Mucosa of descending colon (tissue), 3 donors: ENCODE measurements around the gene EFCC1. TPM values are rescaled to one million over a fixed set of nuclear protein-coding genes. Genes with fewer than 3 reads are reported as not detected.

Experiments used
- ATAC-seq: fragments of 200-7000 bp; cut with Tn5 transposase; one replicate; pipeline ENCODE4 v1.9.1; 2020; ENCODE audit warnings: mild to moderate bottlenecking, moderate library complexity
- DNase-seq, 3 donors: peaks; one replicate each; pipeline ENCODE4 v3.0.0-alpha.2; 2020
- H3K36me3 ChIP-seq: fragments of 200-600 bp; one replicate; pipeline ENCODE4 v1.8.0; 2021; ENCODE audit warnings: low read depth, mild to moderate bottlenecking
- H3K4me1 ChIP-seq: fragments of 200-600 bp; one replicate; pipeline ENCODE4 v1.8.0; 2021; ENCODE audit warnings: low read depth, mild to moderate bottlenecking
- H3K4me3 ChIP-seq: fragments of 200-600 bp; one replicate; pipeline ENCODE4 v1.8.0; 2021; ENCODE audit warnings: mild to moderate bottlenecking
- H3K9me3 ChIP-seq: fragments of 200-600 bp; one replicate; pipeline ENCODE4 v1.8.0; 2021; ENCODE audit warnings: mild to moderate bottlenecking
- intact Hi-C, 2 donors: fragments of 100-400 bp; cut with DNase I in 1 of 2; cut with micrococcal nuclease in 1 of 2; formaldehyde crosslinking; loops; one replicate each; pipeline versions ENCODE4 v1.11.0 to v1.11.1; 2022; cut with DNase I, micrococcal nuclease
- total RNA-seq, 3 donors: library from RNA; stranded (reverse); fragmentation: NEBNext Ultra II Directional in 2 of 3; extraction: Animal tissue kit (Norgen Biotek cat#: 25700) in 2 of 3; gene quantifications; one replicate each; pipeline versions ENCODE4 v1.2.1 to v1.2.4, GENCODE V29; 2021 to 2023
- TF ChIP-seq, protein P1 (sequence below): fragments of 200-600 bp; IDR thresholded peaks from one replicate; pipeline ENCODE4 v1.8.0; 2022; ENCODE audit warnings: antibody characterized with exemption, mild to moderate bottlenecking
- donor health status: DM: no; HTN: no; CAD: no; lungs with moderate emphysema.
- donor health status: DM: no; HTN: no; CAD: no.
- donor health status: DM: no; HTN: yes; CAD: no.

Gene EFCC1
- total RNA-seq, 3 donors from 2014 or later, result 1.8 to 12.0 (median 3.6) TPM

DNA sequence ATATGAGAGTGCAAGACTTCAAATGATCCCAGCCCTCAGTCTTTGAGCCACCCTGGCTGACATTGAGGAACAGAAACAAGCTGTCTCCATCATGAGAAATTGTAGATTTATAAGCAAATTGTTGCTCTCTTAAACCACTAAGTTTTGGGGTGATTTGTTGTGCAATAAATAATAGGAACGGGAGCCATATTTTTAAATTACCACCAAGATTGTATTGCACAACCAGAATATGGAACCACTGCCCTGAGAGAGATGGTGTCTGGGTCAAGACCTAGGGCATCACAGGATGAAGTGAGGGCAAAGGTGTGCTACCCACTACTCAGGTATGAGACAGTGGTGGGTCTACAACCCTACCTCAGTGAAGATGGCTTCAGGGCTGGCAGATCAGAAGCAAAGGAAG lies 4.9 kb upstream of the EFCC1 start:
- H3K4me3 ChIP-seq, result no peak overlapping the region
- TF ChIP-seq, protein P1, sequence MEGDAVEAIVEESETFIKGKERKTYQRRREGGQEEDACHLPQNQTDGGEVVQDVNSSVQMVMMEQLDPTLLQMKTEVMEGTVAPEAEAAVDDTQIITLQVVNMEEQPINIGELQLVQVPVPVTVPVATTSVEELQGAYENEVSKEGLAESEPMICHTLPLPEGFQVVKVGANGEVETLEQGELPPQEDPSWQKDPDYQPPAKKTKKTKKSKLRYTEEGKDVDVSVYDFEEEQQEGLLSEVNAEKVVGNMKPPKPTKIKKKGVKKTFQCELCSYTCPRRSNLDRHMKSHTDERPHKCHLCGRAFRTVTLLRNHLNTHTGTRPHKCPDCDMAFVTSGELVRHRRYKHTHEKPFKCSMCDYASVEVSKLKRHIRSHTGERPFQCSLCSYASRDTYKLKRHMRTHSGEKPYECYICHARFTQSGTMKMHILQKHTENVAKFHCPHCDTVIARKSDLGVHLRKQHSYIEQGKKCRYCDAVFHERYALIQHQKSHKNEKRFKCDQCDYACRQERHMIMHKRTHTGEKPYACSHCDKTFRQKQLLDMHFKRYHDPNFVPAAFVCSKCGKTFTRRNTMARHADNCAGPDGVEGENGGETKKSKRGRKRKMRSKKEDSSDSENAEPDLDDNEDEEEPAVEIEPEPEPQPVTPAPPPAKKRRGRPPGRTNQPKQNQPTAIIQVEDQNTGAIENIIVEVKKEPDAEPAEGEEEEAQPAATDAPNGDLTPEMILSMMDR, result no peak
- no peaks in the 10 kb centered on the region for H3K9me3 ChIP-seq
- ATAC-seq (no peak), DNase-seq (no peak)
- peaks cover 20% of the 10 kb centered on the region for H3K4me1 ChIP-seq
- intact Hi-C loops, result no loop called here
- H3K36me3 ChIP-seq, result no peaks in the 10 kb centered on the region

DNA sequence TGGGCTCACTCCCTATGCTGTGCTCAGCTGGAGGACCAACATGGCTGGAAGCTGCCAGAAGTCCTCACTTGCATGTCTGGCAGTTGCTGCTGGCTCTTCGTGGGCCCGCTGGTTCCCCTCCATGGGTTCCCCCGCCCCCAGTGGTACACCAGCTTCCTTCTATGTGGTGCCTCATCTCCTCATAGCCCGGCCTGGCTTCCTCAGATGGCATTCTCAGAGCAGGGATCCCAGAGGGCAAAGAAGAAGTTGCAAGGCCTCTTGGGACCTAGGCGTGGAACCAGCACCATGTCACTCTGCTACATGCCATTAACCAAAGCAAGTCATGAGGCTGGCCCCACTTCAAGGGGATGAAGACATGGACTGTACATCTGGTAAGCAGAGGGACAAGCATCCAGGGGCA lies 4.4 kb upstream of the EFCC1 start:
- ATAC-seq (no peak), DNase-seq (no peak)
- intact Hi-C loops, result no loop called here
- TF ChIP-seq, protein P1, result no peak
- Histone ChIP-seq H3K4me3 (no peak overlapping the region), H3K36me3 (no peaks in the 10 kb centered on the region), H3K9me3 (no peaks in the 10 kb centered on the region), H3K4me1 (peaks cover 25% of the 10 kb centered on the region)

DNA sequence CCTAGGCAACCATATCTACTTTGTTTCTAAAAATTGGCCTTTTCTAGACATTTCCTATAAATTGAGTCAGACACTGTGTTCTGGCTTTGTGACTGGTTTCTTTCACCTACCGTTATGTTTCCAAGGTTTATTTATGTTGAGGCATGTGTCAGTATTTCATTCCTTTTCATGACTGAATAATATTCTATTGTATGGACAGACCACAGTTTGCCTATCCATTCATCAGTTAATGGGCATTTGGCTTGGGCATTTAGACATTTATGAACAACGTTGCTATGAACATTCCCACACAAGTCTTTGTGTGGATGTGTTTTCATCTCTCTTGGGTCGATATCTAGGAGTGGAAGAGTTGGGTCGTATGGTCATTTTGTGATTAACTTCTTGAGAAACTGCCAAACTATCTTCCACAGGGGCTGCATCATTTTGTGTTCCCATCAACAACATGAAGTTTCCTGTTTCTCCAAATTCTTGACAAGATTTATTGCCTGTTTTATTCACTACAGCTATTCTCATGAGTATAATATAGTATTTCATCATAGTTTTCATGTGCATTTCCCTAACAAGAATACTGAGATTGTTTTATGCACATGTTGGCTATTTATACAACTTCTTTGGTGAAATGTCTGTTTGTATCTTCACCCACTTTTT lies 3.5 kb upstream of the EFCC1 start:
- intact Hi-C loops, result no loop called here

DNA sequence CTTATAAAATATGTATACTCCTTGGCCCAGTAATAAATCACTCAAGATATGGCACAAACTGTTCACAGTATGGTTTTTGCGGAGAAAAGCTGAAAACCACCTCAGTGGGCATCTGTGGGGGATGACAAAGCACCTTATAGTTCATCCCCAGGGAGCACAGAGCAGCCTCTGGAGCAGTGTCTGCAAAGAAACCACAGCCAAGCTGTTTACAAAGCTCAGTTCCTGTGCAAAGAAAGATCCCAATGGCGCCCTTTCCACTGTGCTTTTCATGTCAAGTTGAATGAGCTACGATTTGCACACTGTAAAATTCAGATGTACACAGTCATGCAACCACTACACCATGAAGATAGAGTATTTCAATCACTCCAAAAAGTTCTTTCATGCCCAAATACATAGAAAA lies 2.5 kb upstream of the EFCC1 start:
- peaks cover 24% of the 10 kb centered on the region for H3K4me1 ChIP-seq
- DNase-seq, result no peak
- H3K9me3 ChIP-seq, result no peaks in the 10 kb centered on the region
- ATAC-seq, result no peak
- TF ChIP-seq, protein P1, result no peak
- H3K4me3 ChIP-seq, result no peak overlapping the region
- intact Hi-C loops, result no loop called here
- H3K36me3 ChIP-seq, result no peaks in the 10 kb centered on the region

More for the DNA sequence above, 3.5 kb upstream of the EFCC1 start:
- ATAC-seq, result no peak
- H3K4me3 ChIP-seq, result no peak overlapping the region
- H3K9me3 ChIP-seq, result no peaks in the 10 kb centered on the region
- peaks cover 29% of the 10 kb centered on the region for H3K4me1 ChIP-seq
- H3K36me3 ChIP-seq, result no peaks in the 10 kb centered on the region
- no peak for DNase-seq
- TF ChIP-seq, protein P1, result no peak

DNA sequence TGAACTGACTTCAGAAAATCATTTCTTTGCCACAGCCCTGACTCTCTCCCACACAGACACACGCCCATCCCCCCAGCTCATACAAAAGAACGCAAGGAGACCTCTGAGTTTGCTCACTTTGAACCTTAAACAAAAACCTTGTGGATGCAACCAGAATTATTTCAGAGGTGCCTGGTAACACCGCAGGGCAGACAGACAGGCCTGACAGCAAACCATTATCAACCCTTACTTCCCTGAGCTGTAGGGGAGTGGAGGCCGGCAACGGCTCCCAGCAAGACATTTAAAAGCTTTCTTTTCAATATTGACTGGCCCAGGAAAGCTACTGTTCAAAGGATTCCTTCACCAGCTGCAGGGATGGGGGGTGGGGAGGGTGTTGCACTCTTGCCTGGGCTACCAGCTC lies 2.0 kb upstream of the EFCC1 start:
- DNase-seq, result no peak
- intact Hi-C loops, result no loop called here

More for the DNA sequence above, 2.0 kb upstream of the EFCC1 start:
- no peaks in the 10 kb centered on the region for H3K36me3 ChIP-seq
- H3K4me3 ChIP-seq, result no peak overlapping the region
- TF ChIP-seq, protein P1, result no peak
- no peaks in the 10 kb centered on the region for H3K9me3 ChIP-seq
- ATAC-seq, result no peak
- peaks cover 19% of the 10 kb centered on the region for H3K4me1 ChIP-seq
